Motor neuron (in vitro differentiated cells): ENCODE results near the gene UPK3A. TPM values are rescaled to one million over a fixed set of nuclear protein-coding genes. Genes with fewer than 3 reads are reported as not detected.

Source experiments
- ATAC-seq, 8 experiments: fragments of 200-7000 bp; cut with Tn5 transposase; replicated peaks in 6 of 8; 2 replicates each; pipeline ENCODE4 v1.8.0; 2021; ENCODE audit warnings: mild to moderate bottlenecking in 8 of 8, moderate library complexity in 8 of 8
- H3K27ac ChIP-seq, 2 donors: fragments of 250-450 bp; sonication (Bioruptor Pico); 2 replicates each; pipeline ENCODE4 v1.9.0; 2021; ENCODE audit warnings: antibody characterized with exemption in 2 of 2, mild to moderate bottlenecking in 2 of 2, moderate library complexity in 1 of 2
- H3K4me1 ChIP-seq, 2 donors: fragments of 250-450 bp; sonication (Bioruptor Pico); replicated peaks in 1 of 2; 2 replicates each; pipeline ENCODE4 v1.6.1; 2021; ENCODE audit warnings: antibody characterized with exemption in 2 of 2, mild to moderate bottlenecking in 2 of 2, moderate library complexity in 1 of 2
- H3K4me3 ChIP-seq, 5 donors: fragments of 250-450 bp; sonication (Bioruptor Pico); 2 replicates each; pipeline ENCODE4 v1.9.0; 2021; ENCODE audit warnings: antibody characterized with exemption in 5 of 5, mild to moderate bottlenecking in 5 of 5, moderate library complexity in 4 of 5
- WGBS, 10 experiments: fragments of 450-650 bp; shearing (Covaris generic); methylation state at CpG; one replicate each; pipeline ENCODE4 v1.0.0; 2022; 5-methylcytosine and 5-hydroxymethylcytosine counted together
- in situ Hi-C, 9 experiments: fragments of 400-800 bp; cut with MboI; loops; one replicate each; pipeline ENCODE4 v1.15.0; 2021; ENCODE audit warnings: low sequenced_read_pairs in 9 of 9, low pct_unique_long_range_greater_than_20kb in 2 of 9; ENCODE audit not compliant: unreplicated experiment in 9 of 9
- total RNA-seq, 8 experiments: library from RNA; unstranded; fragments of 300-600 nt; gene quantifications; 2 replicates each; pipeline versions ENCODE4 v1.2.3 to v1.2.4, GENCODE V29; 2022

The UPK3A gene
- total RNA-seq, 8 experiments from 2014 or later, result not detected

GRCh38 chr22:45309422-45310227 is 24.9 kb downstream of the UPK3A start, which contains the start of gene FAM118A:
TSS of gene FAM118A (plus strand) at chr22:45309934. CDS start at chr22:45322380, 12,446 bp downstream.
- H3K27ac ChIP-seq, result peak within 1 kb of the TSS; percentile 62 to 79
- in situ Hi-C loops, result no loop called here
- H3K4me1 ChIP-seq, result peaks cover 4 to 13% of the 10 kb centered on the region in 2 donors
- ATAC-seq, result peak; percentile 88 to 95 (median 90)
- WGBS, 10 experiments, result 8 to 11% (median 10%) methylated on average over 4 to 11 of the region's 95 CpGs; no CpG with 5 or more reads in 7 of the 10 experiments
- H3K4me3 ChIP-seq, result peak within 1 kb of the TSS; percentile 52 to 77 (median 69)

GRCh38 chr22:45310331-45310976 is 25.7 kb downstream of the UPK3A start:
- in situ Hi-C loops, result no loop called here
- Histone ChIP-seq H3K4me3 (peak overlapping the region; percentile 52 to 77 (median 69)), H3K27ac (peak overlapping the region in 1 of 2 donors; percentile 70), H3K4me1 (peaks cover 4 to 13% of the 10 kb centered on the region in 2 donors)
- peak in 1 of 8 experiments; percentile 0 for ATAC-seq
- WGBS, 10 experiments, result 0 to 28% (median 3%) methylated on average over 1 to 14 of the region's 33 CpGs; no CpG with 5 or more reads in 3 of the 10 experiments

GRCh38 chr22:45310977-45311531 is 26.3 kb downstream of the UPK3A start:
- ATAC-seq, result no peak
- Histone ChIP-seq H3K4me3 (peak overlapping the region; percentile 52 to 77 (median 69)), H3K4me1 (peaks cover 5 to 15% of the 10 kb centered on the region in 2 donors), H3K27ac (no peak overlapping the region)
- WGBS, 10 experiments, result 8 to 53% (median 30%) methylated on average over 1 to 11 of the region's 14 CpGs; no CpG with 5 or more reads in 4 of the 10 experiments
- in situ Hi-C loops, result no loop called here

- Histone ChIP-seq H3K4me3 (no peak overlapping the region), H3K4me1 (peaks cover 12 to 26% of the 10 kb centered on the region in 2 donors), H3K27ac (no peak overlapping the region)
- in situ Hi-C loops, result no loop called here
- ATAC-seq, result no peak
- 86 to 100% (median 100%) methylated on average over 1 to 5 of the region's 8 CpGs; no CpG with 5 or more reads in 5 of the 10 experiments for WGBS, 10 experiments
These were observed 27.7 kb downstream of the UPK3A start for GRCh38 chr22:45312415-45312814.

- in situ Hi-C loops, result no loop called here
- 80 to 100% (median 100%) methylated on average over 1 to 4 of the region's 4 CpGs; no CpG with 5 or more reads in 1 of the 10 experiments for WGBS, 10 experiments
These were observed 28.1 kb downstream of the UPK3A start for GRCh38 chr22:45312856-45313255.

GRCh38 chr22:45314054-45314721 is 29.4 kb downstream of the UPK3A start:
- no peak for ATAC-seq
- 14 to 100% (median 83%) methylated on average over 1 to 6 of the region's 8 CpGs; no CpG with 5 or more reads in 1 of the 10 experiments for WGBS, 10 experiments
- in situ Hi-C loops, result no loop called here
- Histone ChIP-seq H3K4me3 (no peak overlapping the region), H3K27ac (no peak overlapping the region), H3K4me1 (peaks cover 19 to 37% of the 10 kb centered on the region in 2 donors)

More at GRCh38 chr22:45312856-45313255, 28.1 kb downstream of the UPK3A start:
- no peak overlapping the region for H3K4me3 ChIP-seq
- H3K27ac ChIP-seq, result no peak overlapping the region
- peaks cover 14 to 30% of the 10 kb centered on the region in 2 donors for H3K4me1 ChIP-seq
- ATAC-seq, result no peak

GRCh38 chr22:45314786-45315185 is 30.0 kb downstream of the UPK3A start:
- no peak for ATAC-seq
- no peak overlapping the region for H3K4me3 ChIP-seq
- H3K4me1 ChIP-seq, result peaks cover 19 to 35% of the 10 kb centered on the region in 2 donors
- in situ Hi-C loops, result no loop called here
- no peak overlapping the region for H3K27ac ChIP-seq
- WGBS, 10 experiments, result 88 to 100% (median 100%) methylated on average over 1 to 6 of the region's 6 CpGs; no CpG with 5 or more reads in 3 of the 10 experiments

GRCh38 chr22:45316796-45317526 is 32.2 kb downstream of the UPK3A start:
- peak in 3 of 8 experiments; percentile 11 to 12 (median 11) for ATAC-seq
- WGBS, 10 experiments, result 69 to 98% (median 90%) methylated on average over 2 to 9 of the region's 9 CpGs; no CpG with 5 or more reads in 3 of the 10 experiments
- Histone ChIP-seq H3K4me3 (no peak overlapping the region), H3K4me1 (peaks cover 19 to 30% of the 10 kb centered on the region in 2 donors), H3K27ac (no peak overlapping the region)
- in situ Hi-C loops, result no loop called here

- no peak overlapping the region for H3K27ac ChIP-seq
- peaks cover 19 to 30% of the 10 kb centered on the region in 2 donors for H3K4me1 ChIP-seq
- H3K4me3 ChIP-seq, result no peak overlapping the region
- ATAC-seq, result peak; percentile 20 to 89 (median 62)
- in situ Hi-C loops, result no loop called here
- 6 to 100% (median 84%) methylated on average over 1 to 14 of the region's 19 CpGs; no CpG with 5 or more reads in 1 of the 10 experiments for WGBS, 10 experiments
These were observed 32.9 kb downstream of the UPK3A start for GRCh38 chr22:45317551-45318167.

- in situ Hi-C loops, result no loop called here
- H3K4me3 ChIP-seq, result no peak overlapping the region
- WGBS, 10 experiments, result 0 to 36% (median 7%) methylated on average over 2 to 8 of the region's 8 CpGs
- H3K4me1 ChIP-seq, result peaks cover 19 to 30% of the 10 kb centered on the region in 2 donors
- peak; percentile 74 to 86 (median 83) for ATAC-seq
- no peak overlapping the region for H3K27ac ChIP-seq
These were observed 33.4 kb downstream of the UPK3A start for GRCh38 chr22:45318168-45318557.

GRCh38 chr22:45318558-45319323 is 34.0 kb downstream of the UPK3A start:
- peak in 5 of 8 experiments; percentile 2 to 45 (median 14) for ATAC-seq
- in situ Hi-C loops, result no loop called here
- no peak overlapping the region for H3K27ac ChIP-seq
- 68 to 92% (median 82%) methylated on average over 2 to 11 of the region's 12 CpGs for WGBS, 10 experiments
- no peak overlapping the region for H3K4me3 ChIP-seq
- peaks cover 19 to 30% of the 10 kb centered on the region in 2 donors for H3K4me1 ChIP-seq
